ENCODE data around the gene C1QTNF8. TPM values are rescaled to one million over a fixed set of nuclear protein-coding genes. Genes with fewer than 3 reads are reported as not detected.

Gene C1QTNF8
- total and polyA plus RNA-seq, 2 of the 8 experiments (the other 6 are each of a cell fraction or from before 2014, with no cell fraction given) = not detected

- TF ChIP-seq BACH1 (IDR thresholded peaks at IDR 0.05; ENCODE audit: low read length) = no peak
- TF ChIP-seq SIN3A (conservative IDR thresholded peaks at IDR 0.05 in 1 of 2, IDR thresholded peaks at IDR 0.05 in 1 of 2; ENCODE audit: low read depth in 1 of 2, low read length in 2 of 2) = no peak
- no peak for TF ChIP-seq POLR2AphosphoS5 (IDR thresholded peaks at IDR 0.05; ENCODE audit: low read depth, low read length)
- TF ChIP-seq MAFK (IDR thresholded peaks at IDR 0.05; ENCODE audit: low read depth, low read length) = no peak
Measured at GRCh38 chr16:1119129-1119528, 23.1 kb upstream of the C1QTNF8 start (continued).

Measured in H1 (cell line).